Left renal pelvis (tissue), 4 donors: ENCODE data around the gene CDT1. TPM values are rescaled to one million over a fixed set of nuclear protein-coding genes. Genes with fewer than 3 reads are reported as not detected.
A peak's percentile ranks its signal among the peaks of the same experiment; 100 is the strongest.
"Not testable (repeated sequence)": the region's sequence is repeated elsewhere in the genome, so short reads cannot be mapped to it uniquely, and the experiment has no call there.

ENCODE experiments used
- DNase-seq, 4 donors: peaks; one replicate each; pipeline ENCODE4 v3.0.0-alpha.2; 2013; ENCODE audit warnings: low read depth in 4 of 4, low spot score in 3 of 4
- polyA plus RNA-seq, 4 donors: library from polyadenylated mRNA; unstranded; fragments of 120-200 nt; gene quantifications; one replicate each; pipeline ENCODE4 v1.2.1, GENCODE V29; 2013; ENCODE audit not compliant: insufficient read length in 4 of 4

Gene CDT1
- polyA plus RNA-seq, 4 donors, result 9.8 to 20.9 (median 12.0) TPM

GRCh38 chr16:88768071-88768783, 35.4 kb upstream of the CDT1 start:
- no peak for DNase-seq

- no peak for DNase-seq
These were observed 33.8 kb upstream of the CDT1 start for GRCh38 chr16:88769617-88770460.

- peak in 3 of 4 donors; percentile 63 to 78 (median 75) for DNase-seq
These were observed 32.9 kb upstream of the CDT1 start for GRCh38 chr16:88770461-88771293.

- DNase-seq, result no peak
These were observed 32.3 kb upstream of the CDT1 start for GRCh38 chr16:88771294-88771772.

- DNase-seq, result not testable (repeated sequence)
These were observed 31.8 kb upstream of the CDT1 start for GRCh38 chr16:88771781-88772180.

- no peak for DNase-seq
These were observed 30.4 kb upstream of the CDT1 start for GRCh38 chr16:88772871-88773811.

GRCh38 chr16:88773812-88774291, 29.7 kb upstream of the CDT1 start:
- DNase-seq, result no peak

GRCh38 chr16:88774544-88775393, 28.8 kb upstream of the CDT1 start:
- DNase-seq, result no peak

- DNase-seq, result no peak
These were observed 27.8 kb upstream of the CDT1 start for GRCh38 chr16:88775825-88776224.

GRCh38 chr16:88777471-88778270, 25.9 kb upstream of the CDT1 start:
- no peak for DNase-seq

- no peak for DNase-seq
These were observed 25.4 kb upstream of the CDT1 start for GRCh38 chr16:88778271-88778525.

GRCh38 chr16:88778541-88779065, 25.0 kb upstream of the CDT1 start:
- no peak for DNase-seq

GRCh38 chr16:88779406-88780141, 24.0 kb upstream of the CDT1 start:
- DNase-seq, result no peak

- DNase-seq, result no peak
These were observed 23.2 kb upstream of the CDT1 start for GRCh38 chr16:88780142-88781062.

GRCh38 chr16:88781140-88782077, 22.2 kb upstream of the CDT1 start:
- DNase-seq, result no peak
